Ishikawa (cell line): ENCODE results near the gene ZNF334.

Experiments used
- CEBPB ChIP-seq: IDR thresholded peaks from 2 replicates; pipeline ENCODE4 v1.6.1; 2012
- CREB1 ChIP-seq: IDR thresholded peaks from 2 replicates; pipeline ENCODE4 v1.6.1; 2012; ENCODE audit warnings: low read depth
- EGR1 ChIP-seq: IDR thresholded peaks from 2 replicates; pipeline ENCODE4 v1.6.1; 2012
- EP300 ChIP-seq: IDR thresholded peaks from 2 replicates; pipeline ENCODE4 v1.6.1; 2012; ENCODE audit warnings: borderline replicate concordance
- FOXM1 ChIP-seq: IDR thresholded peaks from 2 replicates; pipeline ENCODE4 v1.6.1; 2012; ENCODE audit warnings: low read depth, borderline replicate concordance
- NFIC ChIP-seq: IDR thresholded peaks from 2 replicates; pipeline ENCODE4 v1.6.1; 2012
- RAD21 ChIP-seq: IDR thresholded peaks from 2 replicates; pipeline ENCODE4 v1.6.1; 2012; ENCODE audit warnings: low read depth
- TAF1 ChIP-seq: IDR thresholded peaks from 2 replicates; pipeline ENCODE4 v1.6.1; 2012; ENCODE audit warnings: low read depth, mild to moderate bottlenecking
- TEAD4 ChIP-seq: IDR thresholded peaks from 2 replicates; pipeline ENCODE4 v1.6.1; 2012
- YY1 ChIP-seq: IDR thresholded peaks from 2 replicates; pipeline ENCODE4 v1.6.1; 2012; ENCODE audit warnings: low read depth
- ZBTB7A ChIP-seq: IDR thresholded peaks from 2 replicates; pipeline ENCODE4 v1.6.1; 2012; ENCODE audit warnings: low read depth
- TF ChIP-seq, protein P1 (sequence below): IDR thresholded peaks from 2 replicates; pipeline ENCODE4 v1.6.1; 2012
- TF ChIP-seq, protein P2 (sequence below): IDR thresholded peaks from 2 replicates; pipeline ENCODE4 v1.6.1; 2012
- TF ChIP-seq, protein P3 (sequence below): IDR thresholded peaks from 2 replicates; pipeline ENCODE4 v1.6.1; 2012; ENCODE audit warnings: low read depth, mild to moderate bottlenecking

DNA sequence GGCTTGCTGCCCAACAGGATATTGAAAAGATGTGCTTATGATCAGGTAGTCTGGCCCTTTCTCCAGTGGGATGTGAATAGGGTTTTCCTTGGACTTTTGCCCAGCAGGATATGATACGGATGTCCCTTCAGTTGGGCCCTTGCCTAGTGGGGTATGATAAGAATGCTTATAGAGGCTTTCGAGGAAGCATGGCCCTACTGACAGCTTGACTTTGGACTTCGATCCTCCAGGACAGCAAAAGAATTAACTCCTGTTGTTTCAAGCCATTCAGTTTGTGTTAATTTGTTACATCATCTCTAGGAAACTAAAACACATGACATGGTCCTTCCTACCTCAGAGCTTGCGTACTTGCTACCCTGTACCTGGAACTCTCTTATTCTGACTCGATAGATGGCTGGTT lies 9.7 kb upstream of the ZNF334 start:
- TF ChIP-seq, protein P1, sequence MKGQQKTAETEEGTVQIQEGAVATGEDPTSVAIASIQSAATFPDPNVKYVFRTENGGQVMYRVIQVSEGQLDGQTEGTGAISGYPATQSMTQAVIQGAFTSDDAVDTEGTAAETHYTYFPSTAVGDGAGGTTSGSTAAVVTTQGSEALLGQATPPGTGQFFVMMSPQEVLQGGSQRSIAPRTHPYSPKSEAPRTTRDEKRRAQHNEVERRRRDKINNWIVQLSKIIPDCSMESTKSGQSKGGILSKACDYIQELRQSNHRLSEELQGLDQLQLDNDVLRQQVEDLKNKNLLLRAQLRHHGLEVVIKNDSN, result no peak
- TF ChIP-seq RAD21 (no peak), YY1 (no peak), EGR1 (no peak), EP300 (no peak), TEAD4 (no peak), CEBPB (no peak), TAF1 (no peak), FOXM1 (no peak), ZBTB7A (no peak), NFIC (no peak), CREB1 (no peak)
- TF ChIP-seq, protein P2, sequence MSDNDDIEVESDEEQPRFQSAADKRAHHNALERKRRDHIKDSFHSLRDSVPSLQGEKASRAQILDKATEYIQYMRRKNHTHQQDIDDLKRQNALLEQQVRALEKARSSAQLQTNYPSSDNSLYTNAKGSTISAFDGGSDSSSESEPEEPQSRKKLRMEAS, result no peak
- TF ChIP-seq, protein P3, sequence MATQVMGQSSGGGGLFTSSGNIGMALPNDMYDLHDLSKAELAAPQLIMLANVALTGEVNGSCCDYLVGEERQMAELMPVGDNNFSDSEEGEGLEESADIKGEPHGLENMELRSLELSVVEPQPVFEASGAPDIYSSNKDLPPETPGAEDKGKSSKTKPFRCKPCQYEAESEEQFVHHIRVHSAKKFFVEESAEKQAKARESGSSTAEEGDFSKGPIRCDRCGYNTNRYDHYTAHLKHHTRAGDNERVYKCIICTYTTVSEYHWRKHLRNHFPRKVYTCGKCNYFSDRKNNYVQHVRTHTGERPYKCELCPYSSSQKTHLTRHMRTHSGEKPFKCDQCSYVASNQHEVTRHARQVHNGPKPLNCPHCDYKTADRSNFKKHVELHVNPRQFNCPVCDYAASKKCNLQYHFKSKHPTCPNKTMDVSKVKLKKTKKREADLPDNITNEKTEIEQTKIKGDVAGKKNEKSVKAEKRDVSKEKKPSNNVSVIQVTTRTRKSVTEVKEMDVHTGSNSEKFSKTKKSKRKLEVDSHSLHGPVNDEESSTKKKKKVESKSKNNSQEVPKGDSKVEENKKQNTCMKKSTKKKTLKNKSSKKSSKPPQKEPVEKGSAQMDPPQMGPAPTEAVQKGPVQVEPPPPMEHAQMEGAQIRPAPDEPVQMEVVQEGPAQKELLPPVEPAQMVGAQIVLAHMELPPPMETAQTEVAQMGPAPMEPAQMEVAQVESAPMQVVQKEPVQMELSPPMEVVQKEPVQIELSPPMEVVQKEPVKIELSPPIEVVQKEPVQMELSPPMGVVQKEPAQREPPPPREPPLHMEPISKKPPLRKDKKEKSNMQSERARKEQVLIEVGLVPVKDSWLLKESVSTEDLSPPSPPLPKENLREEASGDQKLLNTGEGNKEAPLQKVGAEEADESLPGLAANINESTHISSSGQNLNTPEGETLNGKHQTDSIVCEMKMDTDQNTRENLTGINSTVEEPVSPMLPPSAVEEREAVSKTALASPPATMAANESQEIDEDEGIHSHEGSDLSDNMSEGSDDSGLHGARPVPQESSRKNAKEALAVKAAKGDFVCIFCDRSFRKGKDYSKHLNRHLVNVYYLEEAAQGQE, result no peak
